ENCODE data around the gene OTUD1. TPM values are rescaled to one million over a fixed set of nuclear protein-coding genes. Genes with fewer than 3 reads are reported as not detected.

OTUD1 gene
- total RNA-seq, 1 donor = 8.0 TPM

GRCh38 chr10:23402856-23403255 lies 36.0 kb upstream of the OTUD1 start:
- no peak for TF ChIP-seq CTCF (IDR thresholded peaks at IDR 0.05; ENCODE audit: insufficient read depth, low read length)
- H3K4me3 ChIP-seq (ENCODE audit: low read depth, low read length) = no peak overlapping the region
- DNase-seq (ENCODE audit: low read depth) = no peak

DNA sequence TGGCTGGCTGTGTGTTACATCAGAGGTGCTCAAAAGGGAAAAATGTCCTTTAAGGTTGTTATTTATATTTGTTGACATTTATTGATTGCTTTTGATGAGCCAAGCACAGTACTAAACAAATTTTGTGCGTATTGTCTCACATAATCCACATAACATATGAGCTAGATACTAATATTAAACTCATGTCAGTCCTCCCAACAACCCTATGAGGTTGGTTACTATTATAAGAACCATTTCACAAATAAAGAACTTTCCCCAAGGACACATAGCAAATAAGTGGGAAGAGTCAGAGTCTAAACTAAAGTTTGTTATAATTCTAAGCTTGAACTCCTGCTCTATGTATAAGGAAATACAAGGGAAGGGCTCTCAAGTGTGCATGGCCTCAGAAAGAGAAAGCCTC lies 35.6 kb upstream of the OTUD1 start:
- no peak overlapping the region for H3K4me3 ChIP-seq (ENCODE audit: low read depth, low read length)

DNA sequence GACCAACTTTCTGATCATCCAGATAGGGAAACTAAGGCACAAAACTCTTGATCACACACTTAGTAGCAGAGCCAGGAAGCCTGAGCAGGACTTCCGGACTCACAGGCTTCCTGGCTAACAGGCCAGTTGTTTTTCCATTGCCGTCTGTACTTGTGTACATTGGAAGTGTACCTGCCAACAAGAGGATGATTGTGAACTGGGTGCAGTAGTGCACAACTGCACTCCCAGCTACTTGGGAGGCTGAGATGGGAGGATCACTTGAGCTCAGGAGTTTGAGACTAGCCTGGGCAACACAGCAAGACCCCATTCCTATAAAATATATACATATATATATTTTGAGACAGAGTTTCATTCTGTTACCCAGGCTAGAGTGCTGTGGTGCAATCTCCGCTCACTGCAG lies 35.2 kb upstream of the OTUD1 start:
- no peak overlapping the region for H3K4me3 ChIP-seq (ENCODE audit: low read depth, low read length)
- DNase-seq (ENCODE audit: low read depth) = no peak
- TF ChIP-seq CTCF (IDR thresholded peaks at IDR 0.05; ENCODE audit: insufficient read depth, low read length) = no peak

More for the DNA sequence above, 35.6 kb upstream of the OTUD1 start:
- DNase-seq (ENCODE audit: low read depth) = no peak
- TF ChIP-seq CTCF (IDR thresholded peaks at IDR 0.05; ENCODE audit: insufficient read depth, low read length) = no peak

- TF ChIP-seq CTCF (IDR thresholded peaks at IDR 0.05; ENCODE audit: insufficient read depth, low read length) = no peak
- H3K4me3 ChIP-seq (ENCODE audit: low read depth, low read length) = no peak overlapping the region
- no peak for DNase-seq (ENCODE audit: low read depth)
These were observed 34.4 kb upstream of the OTUD1 start for GRCh38 chr10:23404461-23404980.

GRCh38 chr10:23405540-23405939 lies 33.3 kb upstream of the OTUD1 start:
- no peak for TF ChIP-seq CTCF (IDR thresholded peaks at IDR 0.05; ENCODE audit: insufficient read depth, low read length)
- DNase-seq (ENCODE audit: low read depth) = peak; percentile 71
- no peak overlapping the region for H3K4me3 ChIP-seq (ENCODE audit: low read depth, low read length)

DNA sequence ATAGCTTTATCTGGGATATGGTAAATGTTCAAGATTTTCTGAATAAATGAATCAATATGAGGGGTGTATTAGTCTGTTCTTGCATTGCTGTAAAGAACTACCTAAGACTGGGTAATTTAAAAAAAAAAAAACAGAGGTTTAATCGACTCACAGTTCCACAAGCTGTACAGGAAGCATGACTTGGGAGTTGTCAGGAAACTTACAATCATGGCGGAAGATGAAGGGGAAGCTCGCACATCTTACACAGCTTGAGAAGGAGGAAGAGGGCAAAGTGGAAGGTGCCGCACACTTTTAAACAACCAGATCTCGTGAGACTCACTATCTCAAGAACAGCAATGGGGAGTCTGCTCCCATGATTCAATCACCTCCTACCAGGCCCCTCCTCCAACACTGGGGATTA lies 32.5 kb upstream of the OTUD1 start:
- TF ChIP-seq CTCF (IDR thresholded peaks at IDR 0.05; ENCODE audit: insufficient read depth, low read length) = no peak
- no peak overlapping the region for H3K4me3 ChIP-seq (ENCODE audit: low read depth, low read length)
- no peak for DNase-seq (ENCODE audit: low read depth)

GRCh38 chr10:23408330-23408976 lies 30.4 kb upstream of the OTUD1 start:
- DNase-seq (ENCODE audit: low read depth) = peak; percentile 33
- no peak for TF ChIP-seq CTCF (IDR thresholded peaks at IDR 0.05; ENCODE audit: insufficient read depth, low read length)
- no peak overlapping the region for H3K4me3 ChIP-seq (ENCODE audit: low read depth, low read length)
